Measurements from ENCODE around the gene BCL11A. TPM values are rescaled to one million over a fixed set of nuclear protein-coding genes. Genes with fewer than 3 reads are reported as not detected.
A peak's percentile ranks its signal among the peaks of the same experiment; 100 is the strongest.

Gene BCL11A
- total RNA-seq, 1 donor from 2014 or later, result 142 TPM

DNA sequence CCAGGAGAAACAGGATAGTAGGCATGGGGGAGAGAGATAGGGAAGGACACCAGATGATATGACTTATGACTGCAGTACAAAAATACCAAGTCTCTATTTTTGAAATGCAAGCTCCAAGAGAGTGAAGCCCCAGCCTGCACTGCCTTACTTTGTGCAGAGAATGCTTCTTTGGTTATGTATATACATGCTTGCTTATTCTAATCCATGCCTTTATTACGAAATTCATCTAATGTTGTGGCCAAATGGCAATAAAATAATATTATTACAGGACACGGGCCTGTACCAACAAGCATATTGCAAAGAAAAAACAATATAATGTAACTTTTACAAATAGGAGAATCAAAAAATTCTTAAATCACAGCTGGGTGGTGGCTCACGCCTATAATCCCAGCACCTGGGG lies 110.8 kb downstream of the BCL11A start:
- peaks cover 14% of the 10 kb centered on the region for H3K4me1 Mint-ChIP-seq
- no peaks in the 10 kb centered on the region for H3K36me3 Mint-ChIP-seq
- no peaks in the 10 kb centered on the region for H3K27me3 Mint-ChIP-seq (ENCODE audit: low read depth)
- no peak for DNase-seq (ENCODE audit: low spot score in 2 of 2, unreplicated experiment in 2 of 2)
- no peaks in the 10 kb centered on the region for H3K9me3 Mint-ChIP-seq
- TF ChIP-seq, protein P1, sequence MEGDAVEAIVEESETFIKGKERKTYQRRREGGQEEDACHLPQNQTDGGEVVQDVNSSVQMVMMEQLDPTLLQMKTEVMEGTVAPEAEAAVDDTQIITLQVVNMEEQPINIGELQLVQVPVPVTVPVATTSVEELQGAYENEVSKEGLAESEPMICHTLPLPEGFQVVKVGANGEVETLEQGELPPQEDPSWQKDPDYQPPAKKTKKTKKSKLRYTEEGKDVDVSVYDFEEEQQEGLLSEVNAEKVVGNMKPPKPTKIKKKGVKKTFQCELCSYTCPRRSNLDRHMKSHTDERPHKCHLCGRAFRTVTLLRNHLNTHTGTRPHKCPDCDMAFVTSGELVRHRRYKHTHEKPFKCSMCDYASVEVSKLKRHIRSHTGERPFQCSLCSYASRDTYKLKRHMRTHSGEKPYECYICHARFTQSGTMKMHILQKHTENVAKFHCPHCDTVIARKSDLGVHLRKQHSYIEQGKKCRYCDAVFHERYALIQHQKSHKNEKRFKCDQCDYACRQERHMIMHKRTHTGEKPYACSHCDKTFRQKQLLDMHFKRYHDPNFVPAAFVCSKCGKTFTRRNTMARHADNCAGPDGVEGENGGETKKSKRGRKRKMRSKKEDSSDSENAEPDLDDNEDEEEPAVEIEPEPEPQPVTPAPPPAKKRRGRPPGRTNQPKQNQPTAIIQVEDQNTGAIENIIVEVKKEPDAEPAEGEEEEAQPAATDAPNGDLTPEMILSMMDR (IDR thresholded peaks at IDR 0.05; ENCODE audit: unreplicated experiment), result no peak
- no peak overlapping the region for H3K4me3 Mint-ChIP-seq
- no peak overlapping the region for H3K27ac Mint-ChIP-seq

DNA sequence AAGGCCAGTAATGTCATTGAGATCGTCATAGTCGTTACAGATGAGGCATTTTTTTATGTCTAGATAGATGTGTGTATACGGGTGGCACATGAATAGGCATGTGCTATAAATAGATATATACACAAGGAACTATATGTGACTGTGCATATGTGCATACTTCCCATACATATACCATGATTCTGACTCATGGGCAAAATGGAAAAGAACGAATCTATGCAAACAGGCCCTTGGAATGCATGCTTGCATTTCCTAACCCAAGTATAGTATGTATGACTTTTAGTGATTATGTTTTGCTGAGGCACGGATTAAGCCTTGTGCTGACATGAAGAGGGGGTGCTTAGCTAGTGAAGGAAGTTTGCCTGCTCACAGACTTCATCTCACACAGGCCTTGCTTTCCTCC lies 111.7 kb downstream of the BCL11A start:
- no peak overlapping the region for H3K27ac Mint-ChIP-seq

DNA sequence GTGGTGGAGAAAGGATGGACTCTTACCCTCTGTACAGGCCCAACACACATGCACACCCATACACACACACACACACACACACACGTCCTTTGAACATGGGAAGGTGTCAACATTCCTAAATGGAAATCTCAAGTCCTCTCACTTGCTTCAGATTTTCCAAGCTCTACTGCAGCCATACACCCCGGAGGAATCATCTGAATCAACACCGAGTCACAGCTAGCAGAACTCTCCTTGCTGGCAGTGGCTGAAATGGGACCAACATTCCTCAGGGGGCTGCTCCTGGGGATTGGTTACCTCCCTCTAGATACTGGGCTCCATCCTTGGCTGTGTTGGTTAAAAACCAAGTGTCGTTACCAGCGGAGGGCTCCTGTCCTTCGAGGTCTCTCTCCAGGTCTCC lies 112.7 kb downstream of the BCL11A start:
- Mint-ChIP-seq H3K27ac (no peak overlapping the region), H3K4me1 (peaks cover 17% of the 10 kb centered on the region)
- TF ChIP-seq, protein P1 (IDR thresholded peaks at IDR 0.05; ENCODE audit: unreplicated experiment), result no peak

More for the DNA sequence above, 111.7 kb downstream of the BCL11A start:
- Mint-ChIP-seq H3K9me3 (no peaks in the 10 kb centered on the region), H3K4me3 (no peak overlapping the region), H3K27me3 (ENCODE audit: low read depth) (no peaks in the 10 kb centered on the region), H3K4me1 (peaks cover 16% of the 10 kb centered on the region), H3K36me3 (no peaks in the 10 kb centered on the region)
- DNase-seq (ENCODE audit: low spot score in 2 of 2, unreplicated experiment in 2 of 2), result no peak
- TF ChIP-seq, protein P1 (IDR thresholded peaks at IDR 0.05; ENCODE audit: unreplicated experiment), result no peak

DNA sequence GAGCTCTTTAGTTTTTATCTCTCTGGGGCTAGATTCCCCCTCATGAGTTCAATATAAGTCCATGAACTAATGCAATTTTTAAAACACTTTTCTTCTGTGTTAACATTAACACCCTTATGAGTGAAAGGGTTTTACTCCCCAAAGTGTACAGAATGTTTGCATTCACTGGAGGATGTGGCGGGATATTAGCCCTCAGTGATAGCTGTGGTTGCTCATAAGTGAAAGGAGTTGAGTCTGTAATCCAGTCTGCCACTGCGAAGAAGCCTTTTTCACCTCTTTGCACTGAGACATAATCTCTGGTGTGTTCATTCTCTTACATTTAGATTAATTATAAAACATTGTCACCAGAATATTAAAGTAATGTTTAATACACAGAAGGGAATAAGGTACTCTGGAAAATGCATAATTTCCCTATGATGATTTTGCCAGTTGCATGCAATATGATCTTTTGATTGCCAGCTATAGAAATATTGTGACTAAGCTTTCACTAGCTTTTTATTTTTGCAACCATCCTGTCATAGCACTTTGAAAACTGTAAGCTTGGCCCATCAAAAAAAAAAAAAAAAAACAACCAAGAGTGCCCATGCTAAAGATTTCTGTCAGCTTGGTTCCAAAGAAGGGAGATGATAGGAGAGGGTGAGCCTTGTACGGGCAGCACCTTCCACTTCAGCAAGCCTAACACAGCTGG lies 113.2 kb downstream of the BCL11A start:
- no peaks in the 10 kb centered on the region for H3K27me3 Mint-ChIP-seq (ENCODE audit: low read depth)
- DNase-seq (ENCODE audit: low spot score in 2 of 2, unreplicated experiment in 2 of 2), result no peak
- no peaks in the 10 kb centered on the region for H3K36me3 Mint-ChIP-seq
- no peaks in the 10 kb centered on the region for H3K9me3 Mint-ChIP-seq
- peaks cover 19% of the 10 kb centered on the region for H3K4me1 Mint-ChIP-seq
- H3K4me3 Mint-ChIP-seq, result no peak overlapping the region
- TF ChIP-seq, protein P1 (IDR thresholded peaks at IDR 0.05; ENCODE audit: unreplicated experiment), result no peak
- H3K27ac Mint-ChIP-seq, result no peak overlapping the region

More for the DNA sequence above, 112.7 kb downstream of the BCL11A start:
- DNase-seq (ENCODE audit: low spot score in 2 of 2, unreplicated experiment in 2 of 2), result no peak
- Mint-ChIP-seq H3K36me3 (no peaks in the 10 kb centered on the region), H3K4me3 (no peak overlapping the region), H3K9me3 (no peaks in the 10 kb centered on the region), H3K27me3 (ENCODE audit: low read depth) (no peaks in the 10 kb centered on the region)

DNA sequence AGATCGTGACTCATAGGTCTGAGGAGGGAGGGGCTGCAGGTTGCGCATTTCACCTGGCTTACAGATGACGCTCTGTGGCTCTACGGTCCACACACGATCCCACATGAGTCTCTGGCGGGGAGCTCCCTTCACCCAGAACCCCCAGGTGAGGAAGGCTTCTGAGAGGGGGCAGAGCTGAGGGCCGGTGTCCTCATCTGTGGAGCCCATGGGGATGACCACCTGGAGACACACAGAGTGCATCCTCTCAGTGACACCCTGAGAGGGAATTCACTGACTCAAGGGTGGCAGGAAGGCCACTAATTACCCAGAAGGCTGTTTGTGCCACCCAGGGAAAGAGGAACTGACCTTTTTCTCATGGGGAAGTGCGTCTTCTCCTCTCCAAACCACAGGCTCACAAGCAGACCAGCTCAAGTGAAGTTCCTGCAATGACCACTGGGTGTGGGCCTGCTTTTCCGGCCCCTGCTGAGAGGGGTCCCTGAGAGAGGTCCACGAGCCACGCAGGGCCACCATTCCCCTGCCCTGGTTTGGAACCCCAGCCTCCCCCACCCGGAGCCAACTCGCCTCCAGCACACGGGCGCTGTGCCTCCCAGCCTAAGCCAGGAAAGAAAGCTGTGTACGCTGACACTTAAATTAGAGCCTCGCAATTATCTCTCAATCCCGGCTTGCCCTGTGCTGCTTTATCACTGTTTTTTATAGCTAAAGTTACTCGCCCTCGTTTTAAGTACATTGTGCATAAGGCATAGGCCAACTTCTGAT lies 114.1 kb downstream of the BCL11A start:
- TF ChIP-seq, protein P1 (IDR thresholded peaks at IDR 0.05; ENCODE audit: unreplicated experiment), result peak; percentile 67
- DNase-seq (ENCODE audit: low spot score in 2 of 2, unreplicated experiment in 2 of 2), result no peak
- H3K27me3 Mint-ChIP-seq (ENCODE audit: low read depth), result no peaks in the 10 kb centered on the region

More for the DNA sequence above, 114.1 kb downstream of the BCL11A start:
- no peaks in the 10 kb centered on the region for H3K9me3 Mint-ChIP-seq
- H3K4me3 Mint-ChIP-seq, result no peak overlapping the region
- H3K27ac Mint-ChIP-seq, result no peak overlapping the region
- no peaks in the 10 kb centered on the region for H3K36me3 Mint-ChIP-seq
- peaks cover 27% of the 10 kb centered on the region for H3K4me1 Mint-ChIP-seq
